Activated CD4-positive, alpha-beta T cell treated with anti-CD3 and anti-CD28 coated beads, Interleukin-2, amount 10 ng/mL, durations not matched to agents 24 days and 14 days (primary cell): Measurements from ENCODE around the gene POLE2. TPM values are rescaled to one million over a fixed set of nuclear protein-coding genes. Genes with fewer than 3 reads are reported as not detected.
A peak's percentile ranks its signal among the peaks of the same experiment; 100 is the strongest.
"Not testable (repeated sequence)": the region's sequence is repeated elsewhere in the genome, so short reads cannot be mapped to it uniquely, and the experiment has no call there.

Experiments
- DNase-seq: peaks from one replicate; pipeline ENCODE4 v3.0.0; 2022
- H3K27ac Mint-ChIP-seq: one replicate; pipeline ENCODE4 v1.8.0; 2022; ENCODE audit warnings: mild to moderate bottlenecking, mixed read lengths
- H3K27me3 Mint-ChIP-seq: one replicate; pipeline ENCODE4 v1.8.0; 2022; ENCODE audit warnings: mixed read lengths
- H3K36me3 Mint-ChIP-seq: one replicate; pipeline ENCODE4 v1.8.0; 2022; ENCODE audit warnings: low read depth, mild to moderate bottlenecking, mixed read lengths
- H3K4me1 Mint-ChIP-seq: one replicate; pipeline ENCODE4 v1.8.0; 2021; ENCODE audit warnings: mixed read lengths
- H3K4me3 Mint-ChIP-seq: one replicate; pipeline ENCODE4 v1.8.0; 2022; ENCODE audit warnings: mild to moderate bottlenecking, moderate library complexity, mixed read lengths
- H3K9me3 Mint-ChIP-seq: one replicate; pipeline ENCODE4 v1.8.0; 2021; ENCODE audit warnings: mixed read lengths
- intact Hi-C: fragments of 100-400 bp; cut with micrococcal nuclease; formaldehyde crosslinking; loops from one replicate; pipeline ENCODE4 v1.15.1; 2023
- total RNA-seq: library from RNA; stranded (reverse); gene quantifications from 2 replicates; pipeline ENCODE4 v1.2.3, GENCODE V29; 2022

POLE2 gene, protein sequence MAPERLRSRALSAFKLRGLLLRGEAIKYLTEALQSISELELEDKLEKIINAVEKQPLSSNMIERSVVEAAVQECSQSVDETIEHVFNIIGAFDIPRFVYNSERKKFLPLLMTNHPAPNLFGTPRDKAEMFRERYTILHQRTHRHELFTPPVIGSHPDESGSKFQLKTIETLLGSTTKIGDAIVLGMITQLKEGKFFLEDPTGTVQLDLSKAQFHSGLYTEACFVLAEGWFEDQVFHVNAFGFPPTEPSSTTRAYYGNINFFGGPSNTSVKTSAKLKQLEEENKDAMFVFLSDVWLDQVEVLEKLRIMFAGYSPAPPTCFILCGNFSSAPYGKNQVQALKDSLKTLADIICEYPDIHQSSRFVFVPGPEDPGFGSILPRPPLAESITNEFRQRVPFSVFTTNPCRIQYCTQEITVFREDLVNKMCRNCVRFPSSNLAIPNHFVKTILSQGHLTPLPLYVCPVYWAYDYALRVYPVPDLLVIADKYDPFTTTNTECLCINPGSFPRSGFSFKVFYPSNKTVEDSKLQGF
- 52.8 and 58.4 TPM in 2 replicates for total RNA-seq

DNA sequence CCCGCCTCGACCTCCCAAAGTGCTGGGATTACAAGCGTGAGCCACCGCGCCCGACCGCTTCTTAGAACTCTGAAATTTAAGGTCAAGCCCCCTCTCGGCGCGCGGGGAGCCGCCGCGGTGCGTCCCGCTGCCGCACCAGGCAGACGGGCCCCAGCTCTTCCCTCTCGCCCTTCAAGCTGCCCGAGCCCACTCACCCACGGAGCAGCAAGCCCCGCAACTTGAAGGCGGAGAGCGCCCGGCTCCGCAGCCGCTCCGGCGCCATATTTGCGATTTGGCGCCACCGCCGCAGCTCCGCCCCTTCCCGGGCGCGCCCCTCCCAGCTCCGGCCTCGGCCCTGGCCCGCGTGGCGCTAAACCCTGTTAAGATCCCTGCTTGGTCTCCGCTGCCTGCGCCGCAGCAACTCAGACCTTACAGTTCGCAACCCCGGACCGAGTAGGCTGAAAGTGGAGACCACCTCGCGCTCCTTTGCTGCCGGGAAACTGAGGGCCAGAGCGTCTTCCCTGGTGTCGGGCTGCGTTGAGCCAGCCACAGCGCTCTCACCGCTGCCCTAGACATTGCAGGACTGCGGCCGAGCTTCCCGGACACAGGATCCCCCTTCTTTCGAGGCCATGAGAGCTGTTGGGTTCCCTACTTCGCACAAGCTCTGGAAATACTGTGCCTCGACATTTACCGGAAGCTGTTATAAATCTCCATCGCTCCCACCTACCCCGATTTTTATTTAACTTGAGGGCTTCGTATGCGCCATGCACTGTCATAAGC, at the start of gene POLE2:
TSS of gene POLE2 (minus strand) at position 273 of the 759 bp plus-strand sequence. CDS start at position 262, 11 bp downstream.
- peaks cover 11% of the 10 kb centered on the region for H3K36me3 Mint-ChIP-seq
- intact Hi-C loops: loop anchor here (1.0 to 10.0 kb wide), 7 partner anchors 9 to 544 kb away; partner anchors contain the start of genes LRR1, MGAT2, NEMF and RPL36AL
- H3K27ac Mint-ChIP-seq: peak within 1 kb of the TSS; percentile 94
- peak within 1 kb of the TSS; percentile 97 for H3K4me3 Mint-ChIP-seq
- H3K27me3 Mint-ChIP-seq: no peaks in the 10 kb centered on the region
- peaks cover 41% of the 10 kb centered on the region for H3K4me1 Mint-ChIP-seq
- H3K9me3 Mint-ChIP-seq: no peaks in the 10 kb centered on the region
- peak; percentile 95 for DNase-seq

DNA sequence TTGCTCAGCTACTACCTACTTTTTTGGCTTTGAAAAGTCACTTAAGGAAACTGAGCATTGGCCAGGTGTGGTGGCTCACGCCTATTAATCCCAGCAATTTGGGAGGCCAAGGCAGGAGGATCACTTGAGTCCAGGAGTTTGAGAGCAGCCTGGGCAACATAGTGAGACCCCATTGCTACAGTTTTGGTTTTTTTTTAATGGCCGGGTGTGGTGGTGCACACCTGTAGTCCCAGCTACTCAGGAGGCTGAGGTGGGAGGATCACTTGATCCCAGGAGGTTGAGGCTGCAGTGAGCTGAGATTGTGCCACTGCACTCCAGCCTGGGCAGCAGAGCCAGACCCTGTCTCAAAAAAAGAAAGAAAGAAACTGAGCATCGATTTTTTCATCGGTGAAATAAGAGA, 47.7 kb upstream of the POLE2 start:
- H3K9me3 Mint-ChIP-seq, H3K4me3 Mint-ChIP-seq, H3K36me3 Mint-ChIP-seq, H3K4me1 Mint-ChIP-seq, intact Hi-C loops, H3K27me3 Mint-ChIP-seq, DNase-seq, H3K27ac Mint-ChIP-seq: not testable (repeated sequence)

DNA sequence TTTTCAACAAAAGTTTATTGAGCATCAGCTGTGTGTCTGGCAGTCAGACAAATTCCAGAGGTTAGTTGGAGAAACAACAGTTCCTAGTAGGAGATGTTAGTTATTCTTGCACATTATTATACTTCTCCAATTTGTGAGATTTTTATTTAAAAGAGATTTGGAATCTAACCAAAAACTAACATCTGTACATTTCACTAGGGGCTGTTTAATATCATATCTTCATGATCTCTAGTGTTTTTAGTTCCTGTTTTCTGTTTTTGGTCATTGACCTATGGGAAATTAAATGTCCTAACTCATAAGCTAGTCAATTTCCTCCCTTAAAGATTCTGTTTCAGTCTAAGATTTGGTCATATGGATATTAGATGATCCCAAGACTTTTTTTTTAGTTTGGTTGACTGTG, 45.8 kb upstream of the POLE2 start:
- no peak for DNase-seq
- H3K4me3 Mint-ChIP-seq: no peak overlapping the region
- H3K36me3 Mint-ChIP-seq: peaks cover 2% of the 10 kb centered on the region
- H3K4me1 Mint-ChIP-seq: no peaks in the 10 kb centered on the region
- H3K9me3 Mint-ChIP-seq: no peaks in the 10 kb centered on the region
- H3K27me3 Mint-ChIP-seq: no peaks in the 10 kb centered on the region
- intact Hi-C loops: no loop called here
- H3K27ac Mint-ChIP-seq: no peak overlapping the region

DNA sequence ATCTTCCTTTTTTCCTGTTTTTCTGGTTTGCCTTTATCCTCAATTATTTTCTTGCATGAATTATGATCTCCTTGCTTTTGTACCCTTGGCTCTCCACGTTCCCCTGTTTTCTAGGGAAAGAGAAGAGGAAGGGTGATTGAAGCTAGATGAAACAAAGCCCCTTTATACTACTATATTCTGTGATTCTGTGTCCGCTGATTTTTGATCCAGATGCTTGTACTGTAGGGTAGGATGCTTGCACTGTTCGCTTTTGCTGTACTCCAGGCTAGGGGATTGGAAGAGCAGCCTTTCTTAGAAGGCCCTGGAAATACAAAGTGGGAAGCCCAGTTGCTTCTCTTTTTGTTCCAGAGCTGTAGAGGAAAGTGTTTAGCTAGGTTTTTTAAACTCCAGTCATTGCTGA, 44.9 kb upstream of the POLE2 start:
- Mint-ChIP-seq H3K4me3 (no peak overlapping the region), H3K9me3 (no peaks in the 10 kb centered on the region), H3K36me3 (peaks cover 2% of the 10 kb centered on the region), H3K27ac (no peak overlapping the region), H3K27me3 (no peaks in the 10 kb centered on the region), H3K4me1 (no peaks in the 10 kb centered on the region)
- peak; percentile 41 for DNase-seq
- intact Hi-C loops: no loop called here

DNA sequence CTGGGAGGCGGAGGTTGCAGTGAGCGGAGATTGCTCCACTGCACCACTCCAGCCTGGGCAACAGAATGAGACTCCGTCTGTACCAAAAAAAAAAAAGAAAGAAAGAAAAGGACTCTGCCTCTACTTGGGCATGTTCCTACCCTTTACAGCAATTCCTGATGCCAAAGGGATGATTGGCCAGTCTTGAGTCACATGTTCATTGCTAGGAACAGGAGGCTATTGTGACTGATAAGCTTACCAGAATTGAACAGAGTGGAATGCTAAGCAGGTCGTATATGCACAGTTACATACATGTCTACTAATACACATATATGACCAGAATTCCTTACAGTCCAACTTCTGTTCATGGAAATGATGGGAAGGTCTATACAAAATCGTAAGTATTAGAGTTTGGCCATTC, 39.2 kb upstream of the POLE2 start:
- peaks cover 5% of the 10 kb centered on the region for H3K9me3 Mint-ChIP-seq
- intact Hi-C loops: no loop called here
- peak; percentile 20 for DNase-seq

DNA sequence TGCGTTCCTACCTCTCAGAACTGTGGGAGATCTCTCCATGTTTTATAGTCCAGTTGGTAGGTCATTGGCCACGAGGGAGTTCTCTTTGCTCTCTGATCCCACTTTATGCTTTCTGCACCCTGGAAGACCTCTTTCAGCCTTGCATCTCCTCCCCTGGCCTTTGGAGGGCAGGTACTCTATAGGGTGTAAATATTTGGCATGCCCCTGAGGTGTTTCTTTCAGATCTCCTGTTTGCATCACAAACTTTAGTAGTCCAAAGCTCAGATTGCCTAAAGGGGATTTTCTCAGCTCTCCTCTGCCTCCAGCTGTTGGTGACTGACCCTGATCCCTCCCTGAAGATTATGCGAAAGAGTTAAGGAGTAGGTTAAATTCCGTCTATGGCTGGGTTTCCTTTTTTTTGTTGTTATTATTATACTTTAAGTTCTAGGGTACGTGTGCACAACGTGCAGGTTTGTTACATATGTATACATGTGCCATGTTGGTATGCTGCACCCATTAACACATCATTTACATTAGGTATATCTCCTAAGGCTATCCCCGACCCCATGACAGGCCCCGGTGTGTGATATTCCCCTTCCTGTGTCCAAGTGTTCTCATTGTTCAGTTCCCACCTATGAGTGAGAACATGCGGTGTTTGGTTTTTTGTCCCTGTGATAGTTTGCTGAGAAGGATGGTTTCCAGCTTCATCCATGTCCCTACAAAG, 33.9 kb upstream of the POLE2 start:
- H3K27me3 Mint-ChIP-seq, DNase-seq, H3K4me3 Mint-ChIP-seq, intact Hi-C loops, H3K4me1 Mint-ChIP-seq, H3K27ac Mint-ChIP-seq: not testable (repeated sequence)
- Mint-ChIP-seq H3K36me3 (peaks cover 11% of the 10 kb centered on the region), H3K9me3 (peaks cover 12% of the 10 kb centered on the region)

More for the DNA sequence above, 39.2 kb upstream of the POLE2 start:
- Mint-ChIP-seq H3K36me3 (peaks cover 6% of the 10 kb centered on the region), H3K4me1 (no peaks in the 10 kb centered on the region), H3K27ac (no peak overlapping the region), H3K4me3 (no peak overlapping the region), H3K27me3 (no peaks in the 10 kb centered on the region)

DNA sequence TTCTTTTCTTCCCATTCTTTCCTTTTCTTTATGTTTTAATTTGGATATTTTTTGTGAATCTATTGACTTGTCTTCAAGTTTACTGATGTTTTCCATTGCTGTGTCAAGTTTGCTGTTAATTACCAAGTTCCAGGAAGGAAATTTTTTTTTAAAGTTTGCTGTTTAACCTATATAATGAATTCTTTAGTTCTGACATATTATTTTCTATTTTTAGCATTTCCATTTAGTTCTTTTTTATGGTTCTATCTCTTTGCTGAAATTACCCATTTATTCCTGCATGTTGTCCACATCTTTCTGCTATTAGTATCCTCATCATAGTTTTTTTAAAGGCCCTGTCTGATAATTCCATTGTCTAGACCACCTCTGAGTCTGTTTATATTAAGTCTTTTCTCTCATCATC, 32.7 kb upstream of the POLE2 start:
- Mint-ChIP-seq H3K9me3 (peaks cover 12% of the 10 kb centered on the region), H3K27me3 (no peaks in the 10 kb centered on the region)

DNA sequence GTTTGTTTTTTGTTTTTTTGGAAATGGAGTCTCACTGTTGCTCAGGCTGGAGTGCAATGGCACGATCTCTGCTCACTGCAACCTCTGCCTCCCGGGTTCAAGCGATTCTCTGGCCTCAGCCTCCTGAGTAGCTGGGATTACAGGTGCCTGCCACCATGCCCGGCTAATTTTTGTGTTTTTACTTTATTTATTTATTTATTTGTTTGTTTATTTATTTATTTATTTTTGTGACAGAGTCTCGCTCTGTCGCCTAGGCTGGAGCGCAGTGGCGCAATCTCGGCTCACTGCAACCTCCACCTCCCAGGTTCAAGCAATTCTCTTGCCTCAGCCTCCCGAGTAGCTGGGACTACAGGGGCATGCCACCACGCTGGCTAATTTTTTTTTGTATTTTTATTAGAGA, 23.0 kb upstream of the POLE2 start:
- H3K27ac Mint-ChIP-seq, DNase-seq, H3K27me3 Mint-ChIP-seq, intact Hi-C loops, H3K36me3 Mint-ChIP-seq, H3K4me1 Mint-ChIP-seq, H3K4me3 Mint-ChIP-seq, H3K9me3 Mint-ChIP-seq: not testable (repeated sequence)

More for the DNA sequence above, 32.7 kb upstream of the POLE2 start:
- Mint-ChIP-seq H3K4me3 (no peak overlapping the region), H3K4me1 (no peaks in the 10 kb centered on the region), H3K27ac (no peak overlapping the region), H3K36me3 (peaks cover 11% of the 10 kb centered on the region)
- intact Hi-C loops: no loop called here
- DNase-seq: no peak

DNA sequence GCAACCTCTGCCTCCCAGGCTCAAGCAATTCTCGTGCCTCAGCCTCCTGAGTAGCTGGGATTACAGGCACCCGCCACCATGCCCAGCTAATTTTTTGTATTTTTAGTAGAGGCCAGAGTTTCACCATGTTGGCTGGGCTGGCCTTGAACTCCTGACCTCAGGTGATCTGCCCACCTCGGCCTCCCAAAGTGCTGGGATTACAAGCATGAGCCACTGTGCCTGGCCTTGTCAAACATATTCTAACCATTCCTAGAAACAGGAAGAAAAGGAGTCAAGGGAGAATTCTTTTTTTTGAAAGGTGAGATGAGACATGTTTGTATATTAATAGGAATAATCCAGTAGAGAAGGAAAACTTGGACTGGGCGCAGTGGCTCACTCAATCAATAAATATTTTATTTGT, 16.5 kb upstream of the POLE2 start:
- H3K27me3 Mint-ChIP-seq, H3K4me1 Mint-ChIP-seq, H3K9me3 Mint-ChIP-seq, DNase-seq, H3K4me3 Mint-ChIP-seq, intact Hi-C loops, H3K36me3 Mint-ChIP-seq, H3K27ac Mint-ChIP-seq: not testable (repeated sequence)

DNA sequence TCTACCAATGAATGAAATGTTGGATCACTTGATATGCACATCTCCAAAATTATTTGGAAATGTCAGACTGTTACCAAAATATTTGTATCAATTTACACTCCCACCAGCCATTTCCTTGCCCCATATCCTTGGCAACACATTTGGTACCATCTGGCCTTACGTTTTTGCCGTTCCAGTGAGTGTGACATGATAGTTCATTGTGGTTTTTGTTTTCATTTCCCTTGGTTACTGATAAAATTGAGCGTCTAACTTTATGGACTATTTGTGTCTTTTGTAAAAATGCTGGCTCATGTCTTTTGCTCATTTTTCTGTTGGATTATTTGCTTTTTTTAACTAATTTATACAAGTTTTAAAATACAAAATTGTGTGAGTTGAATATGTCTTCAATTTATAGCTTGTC, 16.0 kb upstream of the POLE2 start:
- H3K4me1 Mint-ChIP-seq: peaks cover 1% of the 10 kb centered on the region
- intact Hi-C loops: no loop called here
- no peaks in the 10 kb centered on the region for H3K27me3 Mint-ChIP-seq
- H3K36me3 Mint-ChIP-seq: peaks cover 4% of the 10 kb centered on the region
- DNase-seq: no peak
- no peaks in the 10 kb centered on the region for H3K9me3 Mint-ChIP-seq
- H3K27ac Mint-ChIP-seq: no peak overlapping the region
- H3K4me3 Mint-ChIP-seq: no peak overlapping the region

DNA sequence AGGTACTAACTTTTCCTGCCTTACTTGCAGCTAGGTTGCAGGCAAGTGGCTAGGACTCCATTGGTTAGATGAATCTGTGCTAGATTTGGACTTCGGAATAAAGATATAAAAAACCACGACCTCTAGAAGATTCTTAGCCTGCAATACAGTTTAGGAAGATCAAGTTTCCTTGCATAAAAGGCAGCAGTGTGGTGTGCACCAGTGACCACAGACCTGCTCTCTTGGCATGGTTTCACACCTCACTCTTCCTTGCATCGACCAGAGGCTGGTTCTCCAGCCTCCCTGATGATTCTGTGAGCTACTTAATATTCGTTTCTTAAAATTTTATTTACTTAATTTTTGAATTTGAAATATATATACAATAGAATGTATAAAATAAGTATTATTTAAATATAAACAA, 14.7 kb upstream of the POLE2 start:
- Mint-ChIP-seq H3K4me3 (no peak overlapping the region), H3K36me3 (peaks cover 4% of the 10 kb centered on the region), H3K4me1 (peaks cover 1% of the 10 kb centered on the region), H3K9me3 (no peaks in the 10 kb centered on the region), H3K27ac (no peak overlapping the region), H3K27me3 (no peaks in the 10 kb centered on the region)
- no peak for DNase-seq
- intact Hi-C loops: no loop called here

DNA sequence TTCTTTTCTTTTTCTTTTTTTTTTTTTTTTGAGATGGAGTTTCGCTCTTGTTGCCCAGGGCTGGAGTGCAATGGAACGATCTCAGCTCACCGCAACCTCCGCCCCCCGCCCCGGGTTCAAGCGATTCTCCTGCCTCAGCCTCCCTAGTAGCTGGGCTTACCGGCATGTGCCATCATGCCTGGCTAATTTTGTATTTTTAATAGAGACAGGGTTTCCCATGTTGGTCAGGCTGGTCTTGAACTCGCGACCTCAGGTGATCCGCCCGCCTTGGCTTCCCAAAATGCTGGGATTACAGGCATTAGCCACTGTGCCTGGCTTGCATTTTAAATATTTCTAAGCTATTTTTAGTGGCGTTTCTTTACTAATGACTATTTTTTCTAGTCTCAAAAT, 5.7 kb upstream of the POLE2 start:
- not testable (repeated sequence) for H3K9me3 Mint-ChIP-seq, H3K27ac Mint-ChIP-seq, DNase-seq, H3K27me3 Mint-ChIP-seq, H3K36me3 Mint-ChIP-seq
- Mint-ChIP-seq H3K4me3 (peak overlapping the region; percentile 79), H3K4me1 (peaks cover 12% of the 10 kb centered on the region)
- intact Hi-C loops: loop anchor here (2.0 kb wide), 2 partner anchors 59 to 73 kb away; partner anchors contain the start of gene DNAAF2

DNA sequence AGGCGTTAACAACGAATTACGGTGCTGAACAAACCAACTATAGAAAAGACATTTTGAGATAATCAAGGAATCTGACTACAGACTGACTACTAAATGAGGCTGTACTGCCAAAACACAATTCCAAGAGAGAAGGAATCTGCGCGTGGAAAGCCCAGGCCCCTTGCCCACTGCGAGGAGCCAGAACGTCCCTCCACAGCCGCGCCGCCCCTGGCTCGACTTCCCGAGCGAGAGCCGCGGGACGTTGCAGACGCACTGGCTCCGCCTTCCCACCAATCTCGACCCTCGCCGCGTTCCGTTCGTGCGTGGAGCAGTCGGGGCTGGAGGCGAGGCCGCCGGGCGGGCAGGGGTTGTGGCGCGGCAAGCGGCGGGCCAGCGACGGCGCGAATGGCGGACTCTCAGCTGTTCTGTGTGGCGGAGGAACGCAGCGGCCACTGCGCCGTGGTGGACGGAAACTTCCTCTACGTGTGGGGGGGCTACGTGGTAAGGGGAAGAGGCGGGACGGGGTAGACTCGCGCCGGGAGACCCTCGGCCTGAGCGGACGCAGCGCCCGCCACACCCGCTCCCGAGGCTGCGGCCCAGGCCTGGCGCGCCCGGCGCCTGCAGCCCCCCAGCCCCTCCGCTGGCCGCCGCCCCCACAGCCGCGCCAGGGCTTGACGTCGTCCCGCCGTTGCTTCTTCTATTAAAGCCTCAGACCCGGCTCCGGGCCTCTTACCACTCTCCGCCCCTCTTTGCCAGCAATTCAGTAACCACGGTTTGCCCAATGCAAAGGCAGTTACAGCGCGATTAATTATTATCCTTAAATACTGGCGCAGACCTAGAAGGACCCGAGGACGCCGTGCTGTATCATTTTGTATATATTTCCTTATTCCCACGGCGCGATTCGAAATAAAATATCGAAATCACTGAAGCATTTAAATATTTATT, 5.1 kb upstream of the POLE2 start, which contains the start of gene KLHDC1:
TSS of gene KLHDC1 (plus strand) at position 310 of the 924 bp plus-strand sequence. CDS start at position 385, 75 bp downstream.
- intact Hi-C loops: loop anchor here (2.0 kb wide), 2 partner anchors 58 to 74 kb away; partner anchors contain the start of gene DNAAF2
- peak within 1 kb of the TSS; percentile 79 for H3K4me3 Mint-ChIP-seq
- H3K9me3 Mint-ChIP-seq: no peaks in the 10 kb centered on the region
- H3K36me3 Mint-ChIP-seq: no peaks in the 10 kb centered on the region
- H3K27ac Mint-ChIP-seq: peak within 1 kb of the TSS; percentile 84
- no peaks in the 10 kb centered on the region for H3K27me3 Mint-ChIP-seq
- peak; percentile 95 for DNase-seq
- peaks cover 18% of the 10 kb centered on the region for H3K4me1 Mint-ChIP-seq
